ENCODE measurements around the gene MGST2.

The MGST2 gene

DNA sequence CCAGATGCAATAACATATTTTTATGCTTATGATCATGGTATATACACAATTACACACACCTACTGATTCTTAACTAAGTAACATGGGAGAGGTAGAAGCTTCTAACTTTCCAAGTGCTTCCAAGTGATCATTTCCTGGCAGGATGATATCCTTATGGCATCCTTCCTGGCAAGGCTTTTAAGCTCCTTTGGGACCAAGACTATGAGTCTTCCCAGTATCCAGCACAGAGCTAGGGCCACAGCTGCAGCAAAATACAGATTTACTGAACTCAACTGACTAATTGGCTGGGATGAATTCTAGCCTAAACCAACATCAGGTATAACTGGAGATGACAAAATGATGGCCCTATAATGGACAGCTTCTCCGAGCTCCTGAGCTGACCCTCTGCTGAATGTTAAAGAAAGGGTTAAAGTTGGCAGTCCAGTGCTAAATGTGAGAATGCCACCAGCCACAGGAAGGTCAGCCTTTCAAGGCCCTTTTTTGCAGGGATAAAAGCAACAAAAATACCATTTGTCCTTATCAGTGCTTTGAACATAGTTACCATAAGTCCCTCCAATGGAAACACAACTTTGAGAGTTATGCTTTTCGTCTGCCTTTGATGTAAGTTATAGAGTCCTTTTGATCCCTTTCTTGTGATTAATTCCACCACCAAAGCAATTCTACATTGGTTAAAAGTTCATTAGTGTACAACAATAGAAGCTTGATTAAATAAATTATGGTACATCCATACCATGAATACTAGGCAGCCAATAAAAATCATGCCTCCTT lies 73.4 kb downstream of the MGST2 start:
- no peak for DNase-seq (ENCODE audit: low read depth)

DNA sequence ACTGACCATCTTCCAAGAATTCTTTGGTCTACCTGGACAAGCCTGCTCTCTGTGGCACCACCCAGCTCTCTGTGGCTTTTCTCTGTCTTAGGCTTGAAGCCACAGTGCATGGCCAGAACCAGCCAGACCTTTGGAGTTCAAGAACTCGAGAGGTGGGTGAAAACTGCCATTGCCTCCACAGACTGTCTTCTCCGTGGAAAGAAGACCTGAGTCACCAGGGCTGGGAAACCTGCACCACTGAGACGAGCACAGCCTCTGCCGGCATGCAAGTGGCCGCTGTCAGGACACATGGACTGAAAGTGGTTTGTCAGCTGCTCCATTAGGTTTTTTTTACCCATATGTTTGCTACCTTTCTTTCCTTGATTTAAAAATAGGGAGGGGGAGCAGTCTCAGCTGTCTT lies 74.5 kb downstream of the MGST2 start:
- DNase-seq (ENCODE audit: low read depth), result no peak

DNA sequence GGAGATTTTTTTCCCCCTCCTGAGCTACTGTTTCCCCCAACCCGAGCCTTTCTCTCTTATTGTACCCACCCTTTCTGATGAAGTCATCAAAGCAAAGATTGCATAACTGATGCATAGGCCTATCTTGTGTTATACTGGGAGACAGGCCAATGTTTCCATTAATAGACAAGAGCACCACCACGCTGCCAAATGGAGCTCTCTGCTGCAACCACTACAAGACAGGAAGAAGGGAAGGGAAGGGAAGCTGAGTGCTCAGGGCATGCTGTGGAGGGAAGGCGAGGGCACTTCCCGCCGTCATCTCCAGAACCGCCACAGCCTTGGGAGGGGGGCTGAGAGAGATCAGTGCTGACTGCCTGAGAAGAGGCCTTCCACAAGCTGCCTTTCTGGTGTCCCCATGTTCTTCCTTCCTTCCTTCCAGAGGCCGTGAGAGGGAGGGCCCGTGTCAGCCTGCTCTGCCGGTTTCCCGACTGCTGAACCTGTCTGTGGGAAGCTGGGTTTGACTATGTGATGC lies 75.0 kb downstream of the MGST2 start:
- DNase-seq (ENCODE audit: low read depth), result peak; percentile 46

DNA sequence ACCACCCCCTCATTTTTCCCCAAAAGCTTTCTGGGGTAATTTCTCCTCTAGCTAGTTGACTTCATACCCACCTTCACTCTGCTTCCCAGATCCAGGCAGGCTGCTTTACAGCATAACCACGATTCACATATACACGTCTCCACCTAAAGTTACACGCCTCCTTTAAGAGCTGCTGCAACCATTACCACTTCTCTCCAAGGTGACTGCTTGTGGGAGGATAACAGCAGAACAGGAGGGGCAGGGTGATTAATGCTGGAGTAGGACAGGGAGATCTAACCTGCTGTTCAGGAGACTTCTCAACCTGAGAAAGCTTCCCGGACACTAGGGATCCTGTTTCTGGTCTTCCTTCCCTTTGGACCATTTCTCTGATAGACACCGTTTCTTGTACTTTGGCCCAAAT lies 77.4 kb downstream of the MGST2 start:
- no peak for DNase-seq (ENCODE audit: low read depth)

DNA sequence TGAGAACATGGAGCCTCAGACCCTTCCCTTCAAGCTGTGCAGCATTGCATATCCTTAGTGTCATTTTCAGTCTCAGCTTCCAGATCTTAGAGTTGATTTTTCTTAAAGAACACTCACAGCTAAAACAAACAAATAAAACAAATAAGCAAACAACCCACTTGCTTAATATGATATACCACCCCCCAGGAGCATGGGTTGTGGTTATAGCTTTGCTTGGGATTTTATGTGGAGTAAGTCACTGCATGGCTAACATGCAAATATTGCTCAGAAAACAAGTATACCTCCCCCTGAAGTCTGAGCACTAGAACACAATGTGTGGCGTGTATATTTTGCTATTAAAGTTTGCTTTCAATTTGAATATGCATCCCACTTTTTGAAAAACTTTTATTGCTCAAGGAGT lies 78.6 kb downstream of the MGST2 start:
- DNase-seq (ENCODE audit: low read depth), result no peak

DNA sequence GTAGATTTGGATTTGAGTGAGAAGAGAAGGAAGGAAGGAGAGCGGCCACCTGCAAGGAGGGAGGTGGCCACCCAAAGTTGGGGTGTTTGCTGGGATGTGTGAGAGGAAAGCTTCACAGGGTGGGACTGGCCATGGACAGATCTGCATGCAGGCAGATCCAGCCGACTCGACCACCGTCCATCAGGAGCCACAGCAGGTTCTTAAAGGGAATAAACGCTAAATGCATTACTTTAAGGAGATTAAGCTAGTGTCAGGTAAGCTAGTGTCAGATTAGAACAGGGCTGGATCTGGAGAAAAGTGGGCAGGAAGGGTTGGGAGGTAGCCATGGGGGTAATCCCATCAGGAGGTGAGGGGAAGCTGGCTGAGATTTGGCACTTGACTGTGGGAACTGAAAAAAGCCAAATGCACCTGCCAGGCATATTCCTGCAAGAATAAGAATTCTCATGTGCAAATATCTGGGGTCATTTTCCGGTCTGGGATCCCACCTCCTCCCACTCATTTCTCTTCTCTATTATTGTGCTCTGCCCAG lies 79.6 kb downstream of the MGST2 start:
- no peak for DNase-seq (ENCODE audit: low read depth)

DNA sequence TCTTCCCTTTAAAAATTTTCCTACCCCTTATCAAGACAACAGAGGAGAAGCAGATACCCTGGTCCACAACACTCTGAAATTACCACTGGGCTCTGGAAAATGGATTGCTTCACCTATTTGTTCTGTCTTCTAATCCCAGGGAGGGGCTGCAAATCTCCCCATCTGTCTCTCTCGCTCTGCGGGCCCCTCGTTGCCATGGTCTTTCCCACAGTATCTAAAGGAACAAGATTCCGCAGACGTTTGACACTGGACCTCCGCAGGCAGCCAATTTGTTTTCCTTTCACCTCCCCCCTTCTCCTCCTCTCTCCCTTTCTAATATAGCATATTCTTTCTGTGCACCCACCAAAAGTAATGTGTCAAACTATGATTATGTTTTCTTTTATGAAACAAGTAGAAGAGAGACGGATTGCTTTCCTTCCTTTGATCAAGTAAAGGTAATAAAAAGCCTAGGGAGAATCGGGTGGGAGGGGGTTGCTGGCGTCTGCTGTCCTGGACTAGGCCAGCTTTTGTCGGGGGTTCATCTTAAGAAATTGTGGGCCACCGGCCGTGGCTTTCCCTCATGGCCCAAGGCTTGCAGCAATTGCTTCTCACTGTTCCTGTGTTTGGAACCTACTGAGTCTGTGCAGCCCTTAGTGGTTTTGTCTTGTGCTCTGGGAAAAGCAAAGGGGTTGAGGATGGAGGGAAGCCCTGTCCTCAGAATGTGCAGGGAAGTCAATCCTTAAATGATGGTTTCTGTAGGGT lies 81.0 kb downstream of the MGST2 start:
- no peak for DNase-seq (ENCODE audit: low read depth)

DNA sequence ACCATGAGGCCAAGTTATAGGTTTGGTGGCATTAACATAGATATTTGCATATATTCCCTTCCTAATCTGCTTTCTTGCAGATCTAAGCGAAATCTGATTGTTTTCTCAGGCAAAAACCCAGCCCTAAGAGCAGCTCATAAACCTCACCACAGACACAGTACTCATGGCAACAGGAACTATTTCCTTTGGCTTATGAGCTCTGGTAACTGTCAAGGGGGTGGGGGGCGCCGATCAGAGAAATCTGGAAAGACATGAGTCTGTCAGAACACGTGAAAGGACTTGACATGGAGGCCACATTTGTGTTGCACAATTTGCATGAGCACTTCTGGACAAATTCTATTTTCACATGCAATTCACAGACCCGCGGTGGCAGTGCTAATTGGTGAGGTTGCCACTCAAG lies 83.7 kb downstream of the MGST2 start:
- DNase-seq (ENCODE audit: low read depth), result no peak

DNA sequence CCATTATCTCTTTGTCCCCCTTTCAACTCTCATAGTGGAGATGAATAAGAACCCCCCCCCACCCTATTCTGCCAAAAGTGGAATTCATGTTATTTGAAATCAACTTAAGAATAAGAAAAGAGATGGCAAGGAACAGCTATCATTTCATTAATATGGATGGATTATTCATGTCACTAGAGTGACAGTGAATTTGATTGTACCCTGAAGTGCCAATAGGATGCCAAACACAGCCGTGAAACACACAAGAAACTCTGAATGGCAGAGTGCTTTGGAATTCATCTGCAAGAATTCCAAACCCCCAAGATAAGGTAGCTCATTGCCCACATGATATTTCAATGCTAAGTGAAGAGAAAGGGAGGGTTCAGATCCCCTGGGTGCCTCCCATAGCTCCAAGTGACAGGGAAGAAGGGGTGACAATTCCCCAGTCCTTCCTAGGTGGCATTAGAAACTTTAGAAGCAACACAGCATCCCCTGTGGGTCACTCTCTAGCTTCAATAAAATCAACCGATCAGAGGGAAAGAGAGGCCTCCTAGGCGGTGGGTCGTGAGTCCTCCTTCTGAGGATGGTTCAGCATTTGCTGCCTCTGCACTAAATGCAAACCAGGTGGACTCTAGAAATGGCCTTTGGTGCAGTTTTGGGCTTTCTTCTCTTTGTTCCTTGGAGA lies 84.3 kb downstream of the MGST2 start:
- DNase-seq (ENCODE audit: low read depth), result no peak

DNA sequence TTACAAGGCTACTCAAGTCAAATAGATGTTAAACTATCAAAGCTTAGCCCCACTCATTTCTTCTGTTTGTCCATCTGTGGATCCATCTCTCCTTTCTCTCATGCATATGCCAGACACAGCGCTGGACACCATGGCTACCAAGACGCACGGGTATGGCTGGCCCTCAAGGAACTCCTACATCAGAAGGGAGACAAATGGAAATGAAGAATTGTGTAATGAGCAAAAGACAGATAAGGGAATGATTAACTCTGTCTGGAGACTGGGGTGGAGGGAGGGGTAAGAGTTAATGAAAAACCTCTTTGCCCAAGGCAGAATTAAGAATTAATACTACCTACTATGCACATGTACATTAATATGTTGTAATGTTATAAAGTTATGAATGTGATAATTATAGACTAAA lies 88.1 kb downstream of the MGST2 start:
- no peak for DNase-seq (ENCODE audit: low read depth)
